Activated CD8-positive, alpha-beta memory T cell treated with anti-CD3 and anti-CD28 coated beads, Interleukin-2, amount 50 U/mL, for 1 hour (primary cell): ENCODE data around the gene CCNDBP1.
"Not testable (repeated sequence)": the region's sequence is repeated elsewhere in the genome, so short reads cannot be mapped to it uniquely, and the experiment has no call there.

ENCODE experiments used
- DNase-seq: peaks from one replicate; pipeline ENCODE4 v3.0.0-alpha.2; 2020; ENCODE audit errors: extremely low read depth

The CCNDBP1 gene

GRCh38 chr15:43215961-43216360 is 30.8 kb downstream of the CCNDBP1 start:
- DNase-seq = no peak

GRCh38 chr15:43218908-43219706 is 33.9 kb downstream of the CCNDBP1 start:
- DNase-seq = no peak

DNA sequence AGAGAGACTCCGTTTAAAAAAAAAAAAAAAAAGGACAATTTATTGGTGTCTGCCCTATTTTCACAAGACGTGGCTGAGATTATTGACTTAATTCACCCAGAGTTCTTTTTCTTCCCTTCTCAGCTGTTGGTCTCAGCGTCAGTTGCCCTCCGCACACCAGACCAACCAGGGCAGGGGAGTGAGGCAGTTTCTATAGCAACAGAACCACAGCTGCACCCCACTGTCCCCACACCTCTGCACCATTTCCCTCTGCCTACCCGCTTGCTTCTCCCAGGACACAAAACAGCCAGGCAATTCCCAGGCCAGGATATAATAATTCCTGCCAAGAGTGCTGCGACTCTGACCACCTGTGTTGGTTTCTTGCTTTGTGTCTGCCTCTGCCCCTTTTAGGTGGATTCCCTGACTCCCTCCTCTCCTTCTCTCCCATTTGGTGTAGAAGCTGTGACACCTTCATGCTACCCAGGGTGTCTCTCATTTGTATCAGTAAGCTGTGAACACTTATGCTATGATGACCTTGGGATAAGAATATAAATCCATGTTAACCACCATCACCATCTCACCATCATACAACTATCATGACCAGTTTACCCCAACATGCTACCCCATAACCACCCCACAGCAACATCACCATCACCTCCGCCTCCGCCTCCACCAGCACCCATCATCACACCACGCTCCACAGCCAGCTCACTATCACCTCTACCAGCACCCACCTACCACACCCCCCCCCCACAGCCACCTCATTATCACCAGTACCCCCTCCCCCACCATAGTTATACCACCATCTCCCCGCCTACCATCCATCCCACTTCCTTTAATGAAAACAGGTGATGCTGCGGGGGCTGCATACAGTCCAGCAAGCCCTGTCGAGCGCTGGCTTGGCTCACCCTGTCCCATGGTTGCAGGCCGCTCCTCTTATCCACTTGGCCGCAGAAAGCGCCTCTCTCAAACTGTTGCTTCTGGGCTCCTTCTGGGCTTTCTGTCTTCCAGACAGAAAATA is 35.0 kb downstream of the CCNDBP1 start:
- DNase-seq = no peak

- DNase-seq = no peak
These were observed 35.8 kb downstream of the CCNDBP1 start, which contains the start of gene EPB42 for GRCh38 chr15:43220991-43221403. Gene EPB42, minus strand, starts transcription at chr15:43221018. Its CDS starts 193 bp downstream, at chr15:43220825.

GRCh38 chr15:43221422-43221821 is 36.2 kb downstream of the CCNDBP1 start:
- no peak for DNase-seq

GRCh38 chr15:43225201-43225949 is 40.2 kb downstream of the CCNDBP1 start:
- peak; percentile 19 for DNase-seq

- DNase-seq = not testable (repeated sequence)
These were observed 40.7 kb downstream of the CCNDBP1 start for GRCh38 chr15:43225950-43226255.

GRCh38 chr15:43226436-43227305 is 41.5 kb downstream of the CCNDBP1 start:
- no peak for DNase-seq

DNA sequence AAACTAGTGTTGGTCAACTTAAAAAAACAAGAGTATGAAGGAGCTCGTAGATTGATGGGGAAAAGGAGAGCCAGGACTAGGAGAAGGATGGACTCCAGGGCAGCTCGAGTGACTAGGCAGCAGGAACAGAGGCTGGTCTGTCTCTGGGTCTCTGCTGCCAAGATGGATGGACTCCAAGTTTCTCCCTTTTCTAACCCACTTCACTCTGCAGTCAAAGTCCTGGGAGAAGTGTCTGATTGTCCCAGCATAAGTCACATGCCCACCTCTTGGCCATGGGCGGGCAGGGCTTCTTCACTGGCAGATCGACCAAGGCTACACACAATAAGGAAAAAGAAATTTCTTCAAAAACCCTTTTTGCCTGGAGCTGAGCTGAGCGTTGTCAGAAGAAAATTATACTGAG is 44.8 kb downstream of the CCNDBP1 start:
- DNase-seq = no peak

- no peak for DNase-seq
These were observed 45.5 kb downstream of the CCNDBP1 start for GRCh38 chr15:43230640-43231115.

DNA sequence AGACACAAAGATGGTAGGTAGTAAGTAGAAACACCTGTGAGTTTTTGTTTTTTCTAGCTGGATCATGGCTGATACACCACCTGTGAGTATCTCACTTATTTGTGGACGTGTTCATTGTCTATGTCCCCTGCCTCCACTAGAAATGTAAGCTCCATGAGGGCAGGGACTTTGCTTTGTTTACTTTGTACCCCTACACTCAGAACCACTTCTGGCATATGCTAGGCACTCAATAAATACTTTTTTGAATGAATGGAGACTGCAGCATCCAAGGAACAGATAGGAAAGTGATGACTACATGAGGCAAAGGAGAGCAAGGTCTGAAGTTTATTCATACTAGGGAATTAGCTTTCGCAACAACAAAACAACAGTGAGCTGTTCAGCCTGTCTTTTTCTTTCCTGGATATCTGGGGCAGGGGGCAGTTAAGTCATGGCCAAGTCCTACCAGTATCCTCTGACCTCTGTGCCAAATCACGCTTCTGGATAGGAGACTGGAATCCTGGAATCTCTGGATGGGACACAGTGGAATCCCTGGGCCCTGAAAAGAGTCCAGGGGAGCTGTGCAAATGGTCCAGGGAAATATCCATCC is 47.2 kb downstream of the CCNDBP1 start:
- DNase-seq = no peak

DNA sequence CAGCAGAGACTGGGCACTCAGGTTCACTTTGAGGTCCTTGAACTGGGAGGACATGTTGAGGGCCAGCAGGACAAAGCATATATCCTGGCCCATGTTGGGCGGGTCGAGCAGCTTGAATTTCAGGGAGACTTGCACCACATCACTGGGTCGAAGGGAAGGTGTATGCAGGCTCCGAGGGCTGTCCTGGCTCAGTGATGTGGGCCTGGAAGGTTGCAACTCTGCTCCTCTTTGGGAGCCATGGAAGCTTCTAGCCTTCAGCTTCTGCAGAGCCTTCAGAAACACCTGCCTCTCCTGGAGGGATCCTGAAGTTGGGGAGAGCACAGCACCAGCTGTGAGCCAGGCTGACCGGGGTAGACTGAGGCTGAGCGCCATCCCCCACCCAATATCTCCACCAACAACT is 50.3 kb downstream of the CCNDBP1 start:
- no peak for DNase-seq

- DNase-seq = no peak
These were observed 52.8 kb downstream of the CCNDBP1 start for GRCh38 chr15:43237842-43238470.

GRCh38 chr15:43238671-43239131 is 53.5 kb downstream of the CCNDBP1 start:
- no peak for DNase-seq

GRCh38 chr15:43239732-43240491 is 54.7 kb downstream of the CCNDBP1 start:
- DNase-seq = no peak

DNA sequence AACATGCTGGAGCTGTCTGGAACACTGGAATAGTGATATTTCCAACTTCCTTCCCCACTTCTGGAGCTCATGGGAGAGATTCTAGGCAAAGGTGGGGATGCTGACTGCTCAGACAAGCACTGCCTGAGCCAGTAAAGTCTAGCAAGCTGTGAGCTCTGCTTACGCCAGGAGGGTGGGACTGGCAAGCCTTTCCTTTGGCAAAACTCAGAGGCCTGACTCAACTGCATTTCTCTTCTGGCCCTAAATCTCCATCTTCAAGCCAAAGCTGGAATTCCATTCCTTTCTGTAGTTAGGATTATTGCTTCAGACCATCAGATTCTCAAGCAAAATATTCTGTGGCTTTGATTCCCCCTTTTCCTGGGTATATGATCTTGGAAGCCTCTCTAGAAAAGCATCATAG is 55.9 kb downstream of the CCNDBP1 start:
- DNase-seq = no peak

- no peak for DNase-seq
These were observed 57.4 kb downstream of the CCNDBP1 start for GRCh38 chr15:43242616-43243015.

DNA sequence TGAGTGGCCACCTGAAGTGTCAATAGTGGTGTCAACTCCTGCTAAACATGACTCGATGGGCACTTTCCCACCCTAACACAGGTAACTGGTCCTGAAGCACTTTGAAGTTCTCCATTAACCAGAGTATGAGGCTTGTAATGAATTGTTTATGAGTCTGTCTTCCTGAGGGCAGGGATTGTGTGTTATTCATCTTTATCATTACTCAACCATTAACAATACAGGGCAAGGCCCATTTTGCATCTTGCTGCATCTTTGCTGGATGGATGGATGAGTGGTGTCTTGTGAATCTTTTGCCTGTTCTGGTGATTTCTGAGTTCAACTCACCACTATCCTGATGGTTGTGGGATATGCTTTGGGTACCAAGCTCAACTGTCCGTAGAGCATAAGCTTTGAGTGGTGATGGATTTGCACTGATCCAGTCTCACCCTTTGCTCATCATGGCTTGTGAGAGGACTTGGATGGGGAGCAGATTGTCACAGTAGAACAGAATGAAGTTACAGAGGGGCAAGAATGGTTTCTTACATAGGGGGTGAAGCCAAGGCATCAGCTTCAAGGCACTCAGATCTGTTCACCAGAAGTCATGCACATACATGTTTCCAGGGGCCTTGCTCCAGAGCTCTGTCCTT is 57.9 kb downstream of the CCNDBP1 start:
- no peak for DNase-seq

- DNase-seq = no peak
These were observed 58.9 kb downstream of the CCNDBP1 start for GRCh38 chr15:43244092-43244491.
